Endometrium (tissue), 2 donors: ENCODE measurements around the gene USHBP1.
"Not testable (repeated sequence)": the region's sequence is repeated elsewhere in the genome, so short reads cannot be mapped to it uniquely, and the experiment has no call there.

Experiments
- FAIRE-seq: peaks from 2 replicates; lab custom pipeline; 2012; peaks lifted over from hg19 to GRCh38; lab: Jason Lieb, UNC
- donor health status: control.
- donor health status: control.

Gene USHBP1

DNA sequence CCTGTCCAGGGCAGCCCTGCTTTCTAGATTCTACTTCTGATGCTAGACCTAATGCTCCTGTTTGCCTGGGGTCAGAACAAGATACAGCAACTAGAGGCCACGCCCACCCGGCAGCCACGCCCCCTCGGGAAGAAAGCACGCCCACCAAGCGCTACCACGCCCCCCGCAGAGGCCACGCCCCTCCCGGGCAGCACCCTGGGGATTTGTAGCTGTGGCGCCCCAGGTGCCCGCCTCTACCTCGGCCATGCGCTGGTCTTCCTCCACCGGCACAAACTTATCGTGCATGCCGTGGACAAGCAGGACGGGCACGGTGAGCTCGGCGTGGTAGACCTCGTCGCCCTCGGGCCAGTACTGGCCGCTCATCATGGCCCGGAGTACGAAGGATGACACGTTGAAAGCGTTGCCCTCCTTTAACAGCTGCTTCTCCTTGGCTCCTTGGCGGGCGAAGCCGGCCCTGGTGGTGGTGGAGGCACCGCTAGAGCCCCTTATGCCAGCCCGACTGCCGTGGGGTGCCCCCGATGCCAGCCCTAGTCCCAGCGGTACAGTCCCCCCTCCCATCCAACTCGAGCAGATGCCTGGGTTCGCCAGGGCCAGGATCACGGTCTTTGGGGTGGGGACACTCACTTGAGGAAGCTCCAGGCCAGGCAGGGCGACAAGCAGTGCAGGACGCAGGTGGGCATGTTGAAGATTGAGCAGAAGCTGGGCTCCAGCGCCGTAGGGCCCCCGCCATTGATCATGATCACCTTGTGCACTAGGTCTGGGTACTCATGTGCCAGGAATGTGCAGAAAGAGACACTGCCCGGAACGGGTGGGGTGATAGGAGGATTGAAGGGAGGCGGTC, 29.7 kb upstream of the USHBP1 start:
- no peak for FAIRE-seq

DNA sequence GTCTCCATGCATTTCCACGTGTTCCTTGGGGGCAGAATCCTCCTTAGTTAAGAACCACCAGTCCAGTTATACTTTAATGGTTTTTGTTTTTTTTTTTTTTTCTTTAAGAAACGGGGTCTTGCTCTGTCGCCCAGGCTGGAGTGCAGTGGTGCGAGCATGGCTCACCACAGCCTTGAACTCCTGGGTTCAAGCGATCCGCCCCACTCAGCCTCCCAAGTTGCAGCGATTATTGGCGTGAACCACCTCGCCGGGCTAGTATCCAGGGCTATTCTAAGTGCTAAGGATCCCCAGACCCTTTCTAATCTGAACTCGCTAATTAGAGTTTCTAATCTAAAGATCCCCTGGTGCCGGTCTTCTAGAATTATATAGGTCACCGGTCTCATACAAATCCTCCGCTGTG, 29.1 kb upstream of the USHBP1 start:
- no peak for FAIRE-seq

- FAIRE-seq: no peak
Observed at GRCh38 chr19:17292301-17293074, 27.9 kb upstream of the USHBP1 start.

DNA sequence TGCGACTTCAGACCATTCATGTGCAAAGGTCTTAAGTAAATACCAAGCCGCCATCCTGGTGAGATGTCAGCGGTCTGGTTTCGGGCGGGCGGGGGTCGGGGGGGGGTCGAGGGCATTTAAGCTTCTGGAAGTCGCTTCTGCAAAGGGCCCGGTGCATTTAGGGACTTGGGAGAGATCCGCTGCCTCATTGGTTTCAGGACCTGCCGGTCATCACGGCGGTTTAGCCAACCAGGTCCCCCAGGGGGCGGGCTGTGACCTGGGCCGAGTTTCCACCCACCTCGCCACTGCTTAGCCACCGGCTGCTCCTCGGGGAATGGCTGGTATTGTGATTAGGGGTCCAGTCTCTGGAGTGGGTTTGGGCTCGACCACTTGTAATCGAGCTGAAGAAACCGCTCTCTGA, 24.9 kb upstream of the USHBP1 start:
- no peak for FAIRE-seq

DNA sequence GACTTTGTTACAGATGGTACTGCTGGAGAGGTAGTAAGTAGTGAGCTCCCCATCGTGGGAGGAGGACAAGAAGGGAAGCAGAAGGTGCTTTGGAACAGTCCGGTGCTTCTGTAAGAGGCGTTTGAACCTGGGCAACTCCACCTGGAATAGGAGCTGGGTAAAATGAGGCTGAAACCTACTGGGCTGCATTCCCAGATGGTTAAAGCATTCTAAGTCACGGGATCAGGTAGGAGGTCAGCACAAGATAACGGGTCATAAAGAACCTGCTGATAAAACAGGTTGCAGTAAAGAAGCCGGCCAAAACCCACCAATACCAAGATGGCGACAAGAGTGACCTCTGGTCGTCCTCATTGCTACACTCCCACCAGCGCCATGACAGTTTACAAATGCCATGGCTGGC, 22.2 kb upstream of the USHBP1 start:
- FAIRE-seq: no peak

DNA sequence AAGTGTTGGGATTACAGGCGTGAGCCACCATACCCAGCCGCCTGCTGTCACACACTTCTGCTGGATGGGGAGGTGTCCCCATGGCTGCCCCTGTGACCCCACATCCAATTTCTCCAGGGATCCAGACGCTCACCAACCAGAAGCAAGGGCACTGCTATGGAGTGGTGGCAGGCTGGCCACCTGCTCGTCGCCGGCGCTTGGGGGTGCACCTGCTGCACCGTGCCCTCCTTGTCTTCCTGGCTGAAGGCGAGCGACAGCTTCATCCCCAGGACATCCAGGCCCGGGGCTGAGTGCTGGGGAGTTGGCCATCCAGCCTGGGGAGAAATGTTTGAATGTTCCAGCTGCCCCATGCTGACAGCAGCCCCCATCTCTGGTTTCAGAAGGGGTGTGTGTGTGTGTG, 21.7 kb upstream of the USHBP1 start:
- no peak for FAIRE-seq

DNA sequence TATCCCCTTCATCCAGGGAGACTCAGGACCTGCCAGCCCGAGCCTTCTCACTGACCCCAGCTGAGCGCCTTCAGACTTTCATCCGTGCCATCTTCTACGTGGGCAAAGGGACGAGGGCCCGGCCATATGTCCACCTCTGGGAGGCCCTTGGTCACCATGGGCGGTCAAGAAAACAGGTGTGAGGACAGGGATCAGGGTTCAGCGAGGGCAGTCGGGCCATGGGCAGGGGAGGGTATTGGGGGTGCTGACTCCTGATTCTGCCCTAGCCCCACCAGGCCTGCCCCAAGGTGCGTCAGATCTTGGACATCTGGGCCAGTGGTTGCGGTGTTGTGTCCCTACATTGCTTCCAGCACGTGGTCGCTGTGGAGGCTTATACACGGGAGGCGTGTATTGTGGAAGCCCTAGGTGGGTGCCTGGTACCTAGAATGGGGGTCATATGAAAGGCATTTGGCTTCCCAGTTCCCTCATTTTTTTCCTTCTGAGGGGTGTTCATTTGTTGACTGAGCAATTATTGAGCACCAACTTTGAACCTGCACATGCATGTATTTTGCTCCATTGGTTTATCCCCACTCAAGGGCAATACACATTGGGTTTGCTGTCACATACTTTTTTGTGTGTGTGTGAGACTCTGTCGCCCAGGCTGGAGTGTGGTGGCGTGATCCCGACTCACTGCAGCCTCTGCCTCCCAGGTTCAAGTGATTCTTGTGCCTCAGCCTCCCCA, 21.0 kb upstream of the USHBP1 start:
- no peak for FAIRE-seq

DNA sequence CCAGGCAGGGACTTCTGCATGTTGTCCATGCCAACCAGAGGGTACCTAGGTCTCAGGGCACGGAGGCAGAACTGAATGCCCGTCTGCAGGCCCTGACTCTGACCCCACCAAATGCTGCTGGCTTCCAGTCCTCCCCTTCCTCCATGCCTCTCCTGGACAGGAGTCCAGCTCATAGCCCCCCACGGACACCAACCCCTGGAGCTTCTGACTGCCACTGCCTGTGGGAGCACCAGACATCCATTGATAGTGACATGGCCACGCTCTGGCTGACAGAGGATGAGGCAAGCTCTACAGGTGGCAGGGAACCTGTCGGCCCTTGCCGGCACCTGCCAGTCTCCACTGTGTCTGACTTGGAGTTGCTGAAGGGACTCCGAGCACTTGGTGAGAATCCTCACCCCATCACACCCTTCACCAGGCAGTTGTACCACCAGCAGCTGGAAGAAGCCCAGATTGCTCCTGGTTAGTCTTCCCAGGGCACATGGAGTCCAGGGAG, 19.0 kb upstream of the USHBP1 start:
- FAIRE-seq: no peak

DNA sequence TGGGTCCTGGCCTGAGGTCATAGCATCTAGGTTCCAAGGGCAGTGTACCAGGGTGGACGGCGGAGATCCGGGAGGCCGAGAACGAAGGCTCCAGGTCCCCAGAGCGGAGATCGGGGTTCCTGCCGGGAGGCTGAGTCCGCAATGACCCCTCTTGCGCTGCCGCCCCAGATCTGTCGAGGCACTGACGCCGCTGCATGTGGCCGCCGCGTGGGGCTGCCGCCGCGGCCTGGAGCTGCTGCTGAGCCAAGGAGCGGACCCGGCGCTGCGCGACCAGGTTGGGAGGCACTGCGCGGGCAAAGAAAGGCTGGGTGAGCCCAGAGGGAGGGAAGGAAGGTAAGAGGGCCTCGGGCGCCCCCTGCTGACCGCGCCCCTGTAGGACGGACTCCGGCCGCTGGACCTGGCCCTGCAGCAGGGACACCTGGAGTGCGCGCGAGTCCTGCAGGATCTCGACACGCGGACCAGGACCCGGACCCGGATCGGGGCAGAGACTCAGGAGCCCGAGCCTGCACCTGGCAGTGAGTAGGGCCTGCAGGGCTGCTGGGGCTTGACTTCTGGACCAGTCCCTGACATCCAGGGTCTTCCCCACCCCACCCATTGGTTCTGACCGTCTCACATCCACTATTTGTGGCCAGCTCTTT, 18.1 kb upstream of the USHBP1 start:
- FAIRE-seq: no peak

- FAIRE-seq: no peak
Observed at GRCh38 chr19:17281391-17282304, 17.1 kb upstream of the USHBP1 start, which contains the start of gene ANKLE1. TSS of gene ANKLE1 (plus strand) at chr19:17281901. CDS start at chr19:17281921, 20 bp downstream.

DNA sequence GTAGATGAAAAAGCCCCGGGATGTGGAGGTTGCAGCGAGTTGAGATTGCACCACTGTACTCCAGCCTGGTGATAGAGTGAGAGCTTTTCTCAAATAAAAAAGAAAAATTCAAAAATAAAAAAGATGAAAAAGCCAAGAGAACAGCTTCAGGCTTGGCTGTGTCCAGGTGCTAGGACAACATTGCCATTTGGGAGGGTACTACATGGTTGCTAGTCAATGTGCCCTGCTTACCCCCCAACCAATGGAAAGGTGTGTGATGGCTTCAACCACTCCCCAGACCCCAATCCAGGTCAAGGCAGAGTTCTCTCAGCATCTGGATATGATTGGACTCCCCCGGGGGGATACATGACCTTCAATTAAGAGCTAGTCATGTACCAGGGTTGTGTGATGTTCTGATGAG, 14.9 kb upstream of the USHBP1 start:
- no peak for FAIRE-seq

GRCh38 chr19:17275441-17276175, 11.1 kb upstream of the USHBP1 start:
- FAIRE-seq: no peak

GRCh38 chr19:17274892-17275291, 10.3 kb upstream of the USHBP1 start:
- FAIRE-seq: not testable (repeated sequence)

DNA sequence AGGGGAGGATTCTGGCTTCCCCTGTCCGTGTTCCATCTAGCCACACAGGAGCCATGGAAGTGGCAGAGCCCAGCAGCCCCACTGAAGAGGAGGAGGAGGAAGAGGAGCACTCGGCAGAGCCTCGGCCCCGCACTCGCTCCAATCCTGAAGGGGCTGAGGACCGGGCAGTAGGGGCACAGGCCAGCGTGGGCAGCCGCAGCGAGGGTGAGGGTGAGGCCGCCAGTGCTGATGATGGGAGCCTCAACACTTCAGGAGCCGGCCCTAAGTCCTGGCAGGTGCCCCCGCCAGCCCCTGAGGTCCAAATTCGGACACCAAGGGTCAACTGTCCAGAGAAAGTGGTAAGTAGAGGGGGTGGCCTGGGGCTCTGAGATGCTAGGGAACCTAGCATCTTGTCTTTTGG, 4.2 kb upstream of the USHBP1 start:
- FAIRE-seq: no peak

- peak; percentile 100 for FAIRE-seq
Observed at GRCh38 chr19:17266975-17267788, 2.6 kb upstream of the USHBP1 start, which contains the start of gene BABAM1. TSS of gene BABAM1 (plus strand) at chr19:17267443. CDS start at chr19:17268807, 1,364 bp downstream.

GRCh38 chr19:17266589-17266974, 2.0 kb upstream of the USHBP1 start:
- FAIRE-seq: no peak

- no peak for FAIRE-seq
Observed at GRCh38 chr19:17266026-17266425, 1.5 kb upstream of the USHBP1 start.

GRCh38 chr19:17263712-17264640, 569 bp downstream of the USHBP1 start:
- FAIRE-seq: no peak
